GM12891 (cell line): ENCODE data around the gene CRISPLD2.

Experiments used
- DNase-seq: peaks from one replicate; pipeline ENCODE4 v3.0.0; 2011; ENCODE audit warnings: low spot score; ENCODE audit not compliant: insufficient read length
- FAIRE-seq: peaks from 2 replicates; lab custom pipeline; 2011; peaks lifted over from hg19 to GRCh38; lab: Jason Lieb, UNC
- PAX5 ChIP-seq: IDR thresholded peaks from 2 replicates; pipeline ENCODE4 v1.6.1; 2011; ENCODE audit warnings: low read length, moderate library complexity, mild to moderate bottlenecking; ENCODE audit not compliant: insufficient read depth, severe bottlenecking
- POLR2A ChIP-seq: IDR thresholded peaks from 2 replicates; pipeline ENCODE4 v1.6.1; 2011; ENCODE audit warnings: low read depth, low read length, control low read depth
- POLR2AphosphoS5 ChIP-seq: IDR thresholded peaks from 2 replicates; pipeline ENCODE4 v1.6.1; 2011; ENCODE audit warnings: low read depth, low read length, control low read depth
- POU2F2 ChIP-seq: IDR thresholded peaks from 2 replicates; pipeline ENCODE4 v1.6.1; 2011; ENCODE audit warnings: low read depth, mild to moderate bottlenecking, control low read depth, low read length, moderate library complexity
- SPI1 ChIP-seq: IDR thresholded peaks from 2 replicates; pipeline ENCODE4 v1.6.1; 2011; ENCODE audit warnings: low read depth, low read length, control low read depth
- TAF1 ChIP-seq: IDR thresholded peaks from 2 replicates; pipeline ENCODE4 v1.6.1; 2011; ENCODE audit warnings: low read depth, low read length, control low read depth

The CRISPLD2 gene

GRCh38 chr16:84952335-84953189 lies 132.8 kb downstream of the CRISPLD2 start:
- DNase-seq (peak; percentile 72), FAIRE-seq (peak; percentile 90)
- no peak for TF ChIP-seq POLR2AphosphoS5
- no peak for TF ChIP-seq PAX5
- TF ChIP-seq POLR2A, result no peak
- no peak for TF ChIP-seq SPI1
- no peak for TF ChIP-seq TAF1
- TF ChIP-seq POU2F2, result no peak

DNA sequence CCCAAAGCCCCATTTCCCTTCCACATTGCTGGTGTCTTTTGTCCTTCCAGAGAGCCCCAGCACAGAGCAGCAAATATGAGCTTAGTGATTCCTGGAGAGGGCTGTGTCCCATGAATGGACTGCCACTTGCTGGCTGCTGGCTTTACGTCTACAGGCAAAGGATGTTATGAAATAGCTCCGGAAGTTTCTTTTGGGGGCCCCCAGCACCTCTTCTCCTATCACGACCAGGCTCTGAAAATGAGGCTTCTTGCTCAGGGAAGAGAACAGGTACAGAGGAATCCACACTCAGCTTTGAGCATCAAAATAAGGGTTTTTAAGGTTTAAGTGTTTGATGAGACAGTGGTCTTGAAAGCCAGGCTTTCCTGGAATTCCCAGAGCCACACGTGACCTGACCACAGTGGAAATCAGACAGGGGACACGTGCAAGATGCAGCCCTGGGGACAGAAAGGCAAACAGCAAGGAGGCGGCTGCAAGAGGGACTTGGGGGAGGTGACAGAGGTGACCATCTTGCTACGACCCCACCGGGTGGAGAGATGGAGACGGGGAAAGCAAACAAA lies 133.5 kb downstream of the CRISPLD2 start:
- no peak for DNase-seq
- FAIRE-seq, result no peak

DNA sequence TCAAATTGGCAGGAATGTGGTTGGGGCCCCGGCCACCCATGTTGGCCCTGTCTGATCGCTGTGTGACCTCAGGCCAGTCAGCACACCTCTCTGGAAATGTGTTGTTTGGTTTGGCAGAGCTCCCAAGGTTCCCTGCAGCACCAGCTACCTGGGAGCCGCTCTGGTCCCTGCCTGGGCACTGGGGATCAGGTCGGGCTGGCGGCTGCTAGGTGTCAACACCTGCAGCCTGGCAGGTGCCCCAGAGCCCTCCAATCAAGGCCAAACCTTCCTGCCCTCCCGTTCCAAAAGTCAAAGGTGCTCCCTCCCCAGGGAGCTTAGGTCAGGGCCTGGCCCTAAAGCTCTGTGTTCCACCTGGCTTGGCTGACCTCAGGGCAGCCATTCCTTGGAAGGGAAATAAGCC lies 135.6 kb downstream of the CRISPLD2 start:
- no peak for TF ChIP-seq POLR2AphosphoS5
- TF ChIP-seq SPI1, result no peak
- TF ChIP-seq TAF1, result no peak
- TF ChIP-seq POU2F2, result no peak
- no peak for TF ChIP-seq POLR2A
- no peak for TF ChIP-seq PAX5
- no peak for FAIRE-seq

More for the DNA sequence above, 133.5 kb downstream of the CRISPLD2 start:
- TF ChIP-seq TAF1 (no peak), POLR2A (no peak), SPI1 (no peak), POU2F2 (no peak), POLR2AphosphoS5 (no peak), PAX5 (no peak)

GRCh38 chr16:84957192-84957591 lies 137.4 kb downstream of the CRISPLD2 start:
- DNase-seq (no peak), FAIRE-seq (no peak)
- no peak for TF ChIP-seq POLR2AphosphoS5
- TF ChIP-seq PAX5, result no peak
- TF ChIP-seq TAF1, result no peak
- no peak for TF ChIP-seq POLR2A
- TF ChIP-seq SPI1, result no peak
- no peak for TF ChIP-seq POU2F2

More for the DNA sequence above, 135.6 kb downstream of the CRISPLD2 start:
- no peak for DNase-seq

DNA sequence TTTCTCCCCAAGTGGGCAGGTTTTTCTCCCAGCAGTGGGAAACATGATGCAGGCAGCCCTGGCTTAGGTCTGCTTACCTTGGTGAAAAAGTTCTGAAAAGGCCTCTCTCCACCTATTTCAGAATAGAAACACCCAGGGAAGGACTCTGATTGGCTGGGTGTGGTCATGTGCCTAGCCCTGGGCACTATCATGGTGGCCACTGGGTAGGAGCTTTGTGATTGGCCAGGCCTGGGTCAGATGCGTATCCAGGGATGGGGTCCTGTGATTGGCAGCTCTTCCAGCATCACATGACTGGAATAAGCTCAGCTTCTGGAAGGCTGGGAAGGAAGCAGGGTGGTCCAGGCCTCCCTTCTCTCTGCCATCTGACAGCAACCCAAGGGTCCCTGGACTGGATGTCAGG lies 138.0 kb downstream of the CRISPLD2 start:
- TF ChIP-seq POU2F2 (no peak), PAX5 (no peak), SPI1 (no peak), POLR2AphosphoS5 (no peak), TAF1 (no peak), POLR2A (no peak)
- no peak for DNase-seq

More for the DNA sequence above, 138.0 kb downstream of the CRISPLD2 start:
- FAIRE-seq, result no peak
